ENCODE measurements around the gene ZNF274.

- TF ChIP-seq CTCF (IDR thresholded peaks at IDR 0.05; ENCODE audit: borderline replicate concordance, extremely low read depth, low read length, poor library complexity, severe bottlenecking) = no peak
- no peak for TF ChIP-seq EZH2 (IDR thresholded peaks at IDR 0.05; ENCODE audit: borderline replicate concordance, low read depth, low read length, severe bottlenecking)
These were observed 37.0 kb upstream of the ZNF274 start for GRCh38 chr19:58145849-58146248.
